GM19240 (cell line): Measurements from ENCODE around the gene SYNGR3.

Experiments
- DNase-seq: peaks from one replicate; pipeline ENCODE4 v3.0.0; 2011; ENCODE audit warnings: low spot score; ENCODE audit not compliant: insufficient read length

SYNGR3 gene

DNA sequence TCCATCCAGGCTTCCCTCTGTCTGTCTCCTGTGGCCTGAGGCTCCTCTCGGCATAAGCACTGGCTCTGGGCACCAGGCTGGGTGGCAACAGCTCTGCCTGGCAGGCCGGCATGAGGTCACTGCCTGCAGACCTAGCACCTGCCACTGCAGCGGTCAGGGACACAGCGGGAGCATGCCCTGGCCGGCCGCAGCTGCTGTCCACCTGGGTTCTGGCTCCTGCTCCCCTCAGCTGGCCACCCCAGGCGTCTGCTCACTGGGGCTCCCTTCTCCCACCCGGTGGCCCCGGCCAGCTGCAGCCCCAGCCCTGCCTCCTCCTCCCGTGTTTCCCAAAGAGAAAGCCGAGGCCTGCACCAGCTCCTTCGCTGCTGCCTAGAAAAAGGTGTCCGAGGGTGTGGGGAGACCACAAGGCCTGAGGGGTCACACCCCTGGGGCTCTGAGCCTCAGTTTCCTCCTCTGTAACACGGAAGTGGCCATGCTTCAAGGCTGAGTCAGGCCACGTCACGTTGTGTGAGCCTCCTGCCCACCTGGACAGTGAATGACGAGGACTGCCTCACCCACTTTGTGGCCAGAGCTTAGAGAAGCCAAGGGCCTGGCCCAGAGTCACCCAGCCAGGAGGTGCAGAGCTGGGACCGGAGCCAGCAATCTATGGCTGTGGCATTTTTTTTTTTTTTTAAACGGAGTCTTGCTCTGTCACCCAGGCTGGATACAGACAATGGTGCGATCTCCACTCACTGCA lies 51.2 kb downstream of the SYNGR3 start:
- no peak for DNase-seq

DNA sequence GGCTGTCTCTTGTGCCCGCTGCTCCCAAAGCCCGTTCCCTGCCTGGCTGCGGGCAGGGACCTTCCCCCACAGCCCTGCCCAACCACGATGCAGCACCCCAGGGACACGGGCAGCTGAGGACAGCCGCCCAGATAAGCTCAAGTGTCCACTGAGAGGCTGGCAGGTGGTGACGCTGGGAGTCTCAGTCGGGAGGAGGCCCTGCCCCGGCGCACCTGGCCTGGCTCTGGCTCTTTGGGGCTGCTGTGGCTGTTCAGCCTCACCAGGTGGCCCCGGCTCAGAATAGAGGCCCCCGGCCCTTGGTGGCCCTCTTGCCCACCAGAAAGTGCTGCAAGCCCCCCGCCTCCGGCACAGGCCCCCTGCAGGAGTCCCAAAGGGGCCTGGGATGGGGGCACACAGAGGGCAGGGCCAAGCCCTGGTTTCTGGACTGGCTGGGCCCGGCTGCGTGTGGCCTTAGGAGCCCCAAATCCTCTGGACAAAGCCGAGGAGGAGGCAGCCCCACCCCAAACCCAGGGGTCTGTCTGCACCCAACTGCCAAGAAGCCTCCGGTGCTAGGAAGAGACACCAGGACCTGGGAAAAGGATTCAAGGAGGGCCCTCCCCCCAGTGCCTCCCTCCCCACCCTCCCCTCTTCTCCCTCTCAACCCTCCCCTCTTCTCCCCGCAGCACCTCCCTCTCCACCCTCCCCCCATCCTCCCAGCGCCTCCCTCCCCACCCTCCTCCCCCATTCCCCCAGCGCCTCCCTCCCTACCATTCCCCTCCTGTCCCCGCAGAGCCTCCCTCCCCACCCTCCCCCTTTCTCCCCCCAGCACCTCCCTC lies 52.6 kb downstream of the SYNGR3 start:
- DNase-seq = no peak

GRCh38 chr16:2042986-2043666 lies 53.4 kb downstream of the SYNGR3 start:
- DNase-seq = no peak
